DOHH2 (cell line): ENCODE data around the gene CDKN2C.

Experiments
- H3F3A ChIP-seq: fragments of 200-600 bp; sonication (generic), shearing (Covaris generic); 2 replicates; pipeline ENCODE4 v1.6.0; 2016; ENCODE audit warnings: antibody characterized with exemption, mild to moderate bottlenecking; ENCODE audit not compliant: control insufficient read depth, insufficient read depth
- H3K27ac ChIP-seq: fragments of 200-600 bp; sonication (generic); 2 replicates; pipeline ENCODE4 v1.5.1; 2014; ENCODE audit warnings: low read depth, mild to moderate bottlenecking, low read length, moderate library complexity
- H3K27me3 ChIP-seq: fragments of 200-600 bp; sonication (generic); 2 replicates; pipeline ENCODE4 v1.6.1; 2014; ENCODE audit warnings: mild to moderate bottlenecking, low read length, mixed read lengths; ENCODE audit not compliant: control insufficient read depth
- H3K36me3 ChIP-seq: fragments of 200-600 bp; sonication (generic); 2 replicates; pipeline ENCODE4 v1.6.1; 2014; ENCODE audit warnings: mild to moderate bottlenecking, low read length, moderate library complexity, mixed read lengths; ENCODE audit not compliant: control insufficient read depth
- H3K4me1 ChIP-seq: fragments of 200-600 bp; sonication (generic); 2 replicates; pipeline ENCODE4 v1.6.1; 2014; ENCODE audit warnings: mild to moderate bottlenecking, low read length, mixed read lengths; ENCODE audit not compliant: control insufficient read depth
- H3K4me2 ChIP-seq: fragments of 200-600 bp; sonication (generic); 2 replicates; pipeline ENCODE4 v1.6.0; 2014; ENCODE audit warnings: mild to moderate bottlenecking, low read length, moderate library complexity
- H3K4me3 ChIP-seq: fragments of 200-600 bp; sonication (generic); 2 replicates; pipeline ENCODE4 v1.5.1; 2014; ENCODE audit warnings: mild to moderate bottlenecking, low read length, mixed read lengths
- H3K79me2 ChIP-seq: fragments of 200-600 bp; sonication (generic); 2 replicates; pipeline ENCODE4 v1.6.1; 2014; ENCODE audit warnings: mild to moderate bottlenecking, low read length, mixed read lengths; ENCODE audit not compliant: control insufficient read depth
- H3K9me2 ChIP-seq: fragments of 200-600 bp; sonication (generic); replicated peaks from 2 replicates; pipeline ENCODE4 v1.6.1; 2014; ENCODE audit warnings: mild to moderate bottlenecking, low read length, mixed read lengths; ENCODE audit not compliant: control insufficient read depth
- H3K9me3 ChIP-seq: fragments of 200-600 bp; sonication (generic); 2 replicates; pipeline ENCODE4 v1.6.1; 2014; ENCODE audit warnings: antibody characterized with exemption, low read length, mixed read lengths; ENCODE audit not compliant: control insufficient read depth, insufficient read depth
- H4K20me1 ChIP-seq: fragments of 200-600 bp; sonication (generic); 2 replicates; pipeline ENCODE4 v1.6.0; 2014; ENCODE audit warnings: low read depth, mild to moderate bottlenecking, antibody characterized with exemption, low read length, moderate library complexity; ENCODE audit not compliant: control insufficient read depth, insufficient read depth
- EZH2phosphoT487 ChIP-seq: fragments of 200-600 bp; sonication (generic); IDR thresholded peaks from 2 replicates; pipeline ENCODE4 v1.6.1; 2017; ENCODE audit warnings: borderline replicate concordance, mild to moderate bottlenecking, antibody characterized with exemption, low read length, moderate library complexity, mixed read lengths
- TF ChIP-seq, protein P1 (sequence below): fragments of 200-600 bp; sonication (generic); IDR thresholded peaks from one replicate; pipeline ENCODE4 v1.5.1; 2014; ENCODE audit warnings: antibody characterized with exemption, mild to moderate bottlenecking, low read depth, low read length; ENCODE audit not compliant: poor library complexity, severe bottlenecking

CDKN2C gene

GRCh38 chr1:50980505-50980904 lies 10.5 kb downstream of the CDKN2C start:
- peaks cover 99% of the 10 kb centered on the region for H3K79me2 ChIP-seq
- H3K4me3 ChIP-seq, result peak overlapping the region; percentile 83
- H3K4me2 ChIP-seq, result peak overlapping the region; percentile 81
- H3K27me3 ChIP-seq, result no peaks in the 10 kb centered on the region
- H4K20me1 ChIP-seq, result peaks cover 3% of the 10 kb centered on the region; the same call in 1 of the 2 replicates
- H3K4me1 ChIP-seq, result peaks cover 34% of the 10 kb centered on the region
- peaks cover 23% of the 10 kb centered on the region for H3K36me3 ChIP-seq
- H3K27ac ChIP-seq, result no peak overlapping the region
- no peaks in the 10 kb centered on the region for H3K9me2 ChIP-seq
- no peaks in the 10 kb centered on the region for H3K9me3 ChIP-seq
- peaks cover 7% of the 10 kb centered on the region for H3F3A ChIP-seq
- TF ChIP-seq EZH2phosphoT487, result no peak

GRCh38 chr1:50981741-50982140 lies 11.7 kb downstream of the CDKN2C start:
- peaks cover 27% of the 10 kb centered on the region for H3K36me3 ChIP-seq
- no peak overlapping the region for H3K4me3 ChIP-seq
- no peaks in the 10 kb centered on the region for H3K9me2 ChIP-seq
- no peak for TF ChIP-seq EZH2phosphoT487
- TF ChIP-seq, protein P1, sequence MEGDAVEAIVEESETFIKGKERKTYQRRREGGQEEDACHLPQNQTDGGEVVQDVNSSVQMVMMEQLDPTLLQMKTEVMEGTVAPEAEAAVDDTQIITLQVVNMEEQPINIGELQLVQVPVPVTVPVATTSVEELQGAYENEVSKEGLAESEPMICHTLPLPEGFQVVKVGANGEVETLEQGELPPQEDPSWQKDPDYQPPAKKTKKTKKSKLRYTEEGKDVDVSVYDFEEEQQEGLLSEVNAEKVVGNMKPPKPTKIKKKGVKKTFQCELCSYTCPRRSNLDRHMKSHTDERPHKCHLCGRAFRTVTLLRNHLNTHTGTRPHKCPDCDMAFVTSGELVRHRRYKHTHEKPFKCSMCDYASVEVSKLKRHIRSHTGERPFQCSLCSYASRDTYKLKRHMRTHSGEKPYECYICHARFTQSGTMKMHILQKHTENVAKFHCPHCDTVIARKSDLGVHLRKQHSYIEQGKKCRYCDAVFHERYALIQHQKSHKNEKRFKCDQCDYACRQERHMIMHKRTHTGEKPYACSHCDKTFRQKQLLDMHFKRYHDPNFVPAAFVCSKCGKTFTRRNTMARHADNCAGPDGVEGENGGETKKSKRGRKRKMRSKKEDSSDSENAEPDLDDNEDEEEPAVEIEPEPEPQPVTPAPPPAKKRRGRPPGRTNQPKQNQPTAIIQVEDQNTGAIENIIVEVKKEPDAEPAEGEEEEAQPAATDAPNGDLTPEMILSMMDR, result no peak
- peaks cover 99% of the 10 kb centered on the region for H3K79me2 ChIP-seq
- H3F3A ChIP-seq, result 0 out of 2 replicates have a peak, but pooled peaks cover 2% of the 10 kb centered on the region
- H3K27me3 ChIP-seq, result no peaks in the 10 kb centered on the region
- no peak overlapping the region for H3K27ac ChIP-seq
- peak overlapping the region; percentile 20 for H3K4me2 ChIP-seq
- peaks cover 3% of the 10 kb centered on the region; the same call in 1 of the 2 replicates for H4K20me1 ChIP-seq
- H3K4me1 ChIP-seq, result peaks cover 34% of the 10 kb centered on the region
- H3K9me3 ChIP-seq, result no peaks in the 10 kb centered on the region

DNA sequence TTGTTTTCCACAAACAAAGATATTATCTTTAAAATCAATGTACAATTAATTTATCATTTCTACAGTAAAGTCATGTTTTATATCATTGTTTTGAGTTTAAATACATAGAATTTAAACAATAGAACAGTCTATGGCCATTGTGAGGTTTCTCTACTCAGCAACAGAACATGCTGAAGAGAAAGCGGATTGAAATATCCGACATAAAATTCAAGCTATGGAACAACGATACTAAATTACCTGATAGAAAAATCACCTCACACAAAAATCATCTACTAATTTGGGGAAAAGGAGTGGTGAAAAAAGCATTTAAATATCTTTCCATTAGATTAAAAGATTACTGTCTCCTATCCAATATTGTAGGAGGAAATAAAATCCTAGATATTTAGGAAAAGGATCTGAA lies 12.6 kb downstream of the CDKN2C start:
- Histone ChIP-seq H3K4me1 (peaks cover 35% of the 10 kb centered on the region), H3K27ac (no peak overlapping the region), H3F3A (0 out of 2 replicates have a peak, but pooled peaks cover 2% of the 10 kb centered on the region), H3K9me3 (no peaks in the 10 kb centered on the region), H4K20me1 (peaks cover 3% of the 10 kb centered on the region; the same call in 1 of the 2 replicates), H3K36me3 (peaks cover 27% of the 10 kb centered on the region), H3K79me2 (peaks cover 96% of the 10 kb centered on the region), H3K9me2 (no peaks in the 10 kb centered on the region), H3K27me3 (no peaks in the 10 kb centered on the region), H3K4me3 (no peak overlapping the region), H3K4me2 (0 out of 2 replicates have a peak overlapping the region, but pooled peaks have one; percentile 4)
- TF ChIP-seq, protein P1, result no peak

GRCh38 chr1:50983219-50983802 lies 13.3 kb downstream of the CDKN2C start:
- 0 out of 2 replicates have a peak, but pooled peaks cover 5% of the 10 kb centered on the region for H3F3A ChIP-seq
- peaks cover 95% of the 10 kb centered on the region for H3K79me2 ChIP-seq
- no peaks in the 10 kb centered on the region for H3K27me3 ChIP-seq
- no peak overlapping the region for H3K4me2 ChIP-seq
- H3K4me1 ChIP-seq, result peaks cover 37% of the 10 kb centered on the region
- H3K9me2 ChIP-seq, result no peaks in the 10 kb centered on the region
- TF ChIP-seq, protein P1, result no peak
- TF ChIP-seq EZH2phosphoT487, result no peak
- H4K20me1 ChIP-seq, result peaks cover 3% of the 10 kb centered on the region; the same call in 1 of the 2 replicates
- H3K4me3 ChIP-seq, result no peak overlapping the region
- peaks cover 24% of the 10 kb centered on the region for H3K36me3 ChIP-seq
- no peak overlapping the region for H3K27ac ChIP-seq
- no peaks in the 10 kb centered on the region for H3K9me3 ChIP-seq
